ENCODE data around the gene GTF2H2C_2.
"Not testable (repeated sequence)": the region's sequence is repeated elsewhere in the genome, so short reads cannot be mapped to it uniquely, and the experiment has no call there.

GTF2H2C_2 gene

DNA sequence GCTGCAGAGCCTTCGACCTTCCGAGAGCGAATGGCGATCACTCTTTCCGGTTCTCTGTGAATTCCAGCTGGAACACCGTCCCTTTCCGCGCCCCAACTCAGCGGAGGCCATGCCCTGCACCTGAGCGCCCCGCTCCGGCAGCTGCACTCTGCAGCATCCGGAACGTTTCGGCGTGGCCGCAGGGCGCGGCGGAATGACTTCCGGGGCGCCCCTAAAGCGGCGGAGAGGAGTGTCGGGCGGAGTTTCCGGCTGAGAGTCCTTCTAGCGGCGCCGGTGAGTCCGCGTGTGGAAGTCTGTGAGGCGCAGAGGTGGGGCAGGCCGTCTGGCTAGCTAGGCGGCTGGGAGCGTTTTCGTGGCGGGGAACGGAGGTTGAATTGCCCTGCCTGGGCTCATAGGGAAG is at the start of gene GTF2H2C_2:
GTF2H2C_2 (plus strand) TSS at position 252 of the 400 bp plus-strand sequence.
- not testable (repeated sequence) for DNase-seq

DNA sequence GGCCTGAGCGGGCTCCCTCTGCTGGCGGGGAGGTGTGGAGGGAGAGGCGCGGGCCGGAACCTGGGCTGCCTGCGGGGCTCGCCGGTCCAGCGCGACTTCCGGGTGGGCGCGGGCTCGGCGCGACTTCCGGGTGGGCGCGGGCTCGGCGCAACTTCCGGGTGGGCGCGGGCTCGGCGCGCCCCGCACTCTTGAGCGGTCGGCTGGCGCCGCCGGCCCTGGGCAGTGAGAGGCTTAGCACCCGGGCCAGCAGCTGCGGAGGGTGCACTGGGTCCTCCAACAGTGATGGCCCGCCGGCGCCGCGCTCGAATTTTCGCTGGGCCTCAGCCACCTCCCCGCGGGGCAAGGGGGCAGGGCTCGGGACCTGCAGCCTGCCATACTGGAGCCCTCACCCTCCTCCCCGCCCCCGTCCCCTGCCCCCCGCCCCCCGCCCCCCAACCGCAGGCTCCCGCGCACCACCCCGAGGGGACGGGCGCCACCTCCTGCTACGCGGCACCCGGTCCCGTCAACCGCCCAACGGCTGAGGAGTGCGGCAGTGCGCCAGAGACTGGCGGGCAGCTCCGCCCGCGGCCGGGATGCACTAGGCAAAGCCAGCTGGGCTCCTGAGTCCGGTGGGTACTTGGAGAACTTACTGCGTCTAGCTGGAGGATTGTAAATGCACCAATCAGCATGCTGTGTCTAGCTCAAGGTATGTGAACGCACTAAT is 14.0 kb upstream of the GTF2H2C_2 start:
- DNase-seq: not testable (repeated sequence)

DNA sequence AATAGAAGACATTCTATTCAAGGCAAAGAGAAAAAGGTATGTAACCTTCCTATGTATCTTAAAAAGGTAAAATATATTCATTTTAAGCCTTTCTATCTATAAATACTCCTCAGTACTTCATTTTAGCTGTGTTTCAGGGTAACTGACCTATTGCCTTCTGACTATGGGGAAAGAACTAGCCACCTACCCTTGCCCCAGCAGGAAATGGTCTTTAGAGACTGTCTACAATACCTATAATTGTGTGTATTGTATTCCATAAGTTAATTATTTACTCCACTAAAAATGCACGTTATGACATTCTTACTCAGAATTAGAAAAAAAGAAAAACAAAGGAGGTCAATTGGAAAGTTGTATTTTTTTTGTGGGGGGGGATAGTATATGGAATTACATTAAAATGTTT is 6.2 kb downstream of the GTF2H2C_2 start:
- DNase-seq: not testable (repeated sequence)

DNA sequence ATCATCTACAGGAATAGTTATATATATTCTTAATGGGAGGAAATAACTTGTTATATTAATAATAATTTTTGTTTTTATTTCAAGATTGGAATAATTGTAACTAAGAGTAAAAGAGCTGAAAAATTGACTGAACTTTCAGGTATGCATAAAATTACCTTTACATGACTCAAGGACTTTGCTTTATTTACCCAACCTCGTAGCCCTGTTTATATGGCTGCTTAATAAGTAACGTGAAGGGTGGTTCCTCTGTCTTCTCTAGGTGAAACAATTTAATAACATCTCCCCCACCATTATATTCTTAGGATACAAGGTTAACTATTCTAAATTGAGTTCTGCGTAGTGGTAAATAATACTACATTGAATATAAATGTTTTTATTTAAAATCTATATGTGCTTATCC is 8.0 kb downstream of the GTF2H2C_2 start:
- not testable (repeated sequence) for DNase-seq

DNA sequence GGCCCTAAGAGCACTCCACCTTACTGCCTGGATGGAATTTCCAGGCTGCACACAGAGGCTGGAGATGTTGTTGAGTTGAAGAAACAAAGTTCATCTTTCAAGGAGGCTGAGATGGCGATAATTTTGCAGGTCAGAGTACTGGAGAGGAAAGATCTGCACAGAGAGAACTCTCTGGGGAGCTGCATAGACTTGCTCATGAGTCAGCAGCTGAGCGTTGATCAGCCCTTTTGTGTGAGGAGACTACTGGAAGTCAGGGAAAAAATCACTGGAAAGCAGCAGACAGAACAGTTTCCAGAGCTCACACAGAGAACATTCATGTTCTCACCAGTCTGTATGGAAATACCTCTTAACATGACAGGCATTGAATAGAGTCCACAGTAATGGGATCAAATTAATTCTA is 23.4 kb downstream of the GTF2H2C_2 start:
- DNase-seq: not testable (repeated sequence)

DNA sequence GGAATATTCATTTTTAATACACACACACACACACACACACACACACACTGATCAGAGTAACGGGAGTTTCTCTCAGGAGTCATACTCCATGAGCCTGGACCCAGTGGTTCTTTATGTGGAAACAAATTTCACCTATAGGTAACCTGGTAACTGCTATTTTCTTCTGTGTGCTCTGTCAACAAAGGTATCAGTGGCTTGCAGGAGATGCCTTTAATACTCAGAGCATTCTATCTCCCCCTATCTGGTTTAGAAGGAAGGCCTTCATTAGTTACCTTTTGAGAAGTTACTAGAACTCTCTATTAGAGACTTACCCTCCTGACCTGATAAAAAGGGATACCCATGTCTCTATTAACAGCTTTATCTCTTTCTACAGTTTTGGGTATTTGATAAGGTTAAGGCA is 34.4 kb downstream of the GTF2H2C_2 start:
- DNase-seq: not testable (repeated sequence)

DNA sequence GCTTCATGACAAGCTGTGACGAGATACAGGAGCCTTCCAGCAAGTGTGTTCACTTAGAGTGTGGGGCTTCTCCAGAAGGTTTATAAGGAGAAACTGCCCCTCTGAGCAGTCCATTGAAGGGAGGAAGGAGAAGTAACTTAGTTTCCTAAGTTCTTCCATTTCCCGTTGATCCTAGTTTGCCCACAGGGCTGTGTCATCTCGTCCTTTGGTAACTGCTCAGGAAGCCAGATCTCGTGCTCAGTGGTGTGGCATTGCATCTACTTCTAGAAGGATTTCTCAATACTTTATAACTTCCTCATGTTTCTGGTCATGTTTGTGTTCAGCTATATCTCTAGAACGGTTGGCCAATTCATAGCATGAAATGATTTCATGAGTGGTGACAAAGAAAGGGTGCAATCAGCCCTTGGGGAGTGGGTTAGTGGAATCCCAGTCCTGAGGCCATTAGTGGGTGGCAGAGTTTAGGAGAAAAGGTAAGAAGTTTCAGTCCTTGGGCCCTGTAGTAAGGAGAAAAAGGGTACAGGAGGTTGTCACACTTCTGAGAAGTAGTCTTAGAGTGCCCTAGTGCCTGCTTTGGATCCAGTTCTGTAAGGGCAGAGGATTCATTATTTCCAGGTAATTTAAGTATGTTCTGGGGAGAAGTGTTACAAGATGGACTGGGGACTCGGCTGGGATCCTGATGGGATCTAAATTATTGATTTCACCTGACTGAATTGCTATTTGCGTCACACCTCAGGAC is 36.2 kb downstream of the GTF2H2C_2 start:
- DNase-seq: not testable (repeated sequence)

DNA sequence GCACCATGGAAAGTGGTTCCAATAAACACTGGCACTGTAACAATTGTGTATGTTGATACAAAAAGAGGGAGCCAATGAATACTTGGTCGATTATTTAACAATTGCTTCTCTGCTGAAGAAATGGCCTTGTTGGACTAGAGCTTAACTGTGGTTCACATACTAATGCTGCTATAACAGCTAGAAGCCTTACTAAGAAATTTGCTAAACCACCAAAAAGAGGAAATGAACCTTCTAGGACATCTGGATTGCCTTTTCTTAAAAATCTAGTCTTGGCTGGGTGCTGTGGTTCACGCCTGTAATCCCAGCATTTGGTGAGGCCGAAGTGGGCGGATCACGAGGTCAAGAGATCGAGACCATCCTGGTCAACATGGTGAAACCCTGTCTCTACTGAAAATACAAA is 41.9 kb downstream of the GTF2H2C_2 start:
- DNase-seq: not testable (repeated sequence)

DNA sequence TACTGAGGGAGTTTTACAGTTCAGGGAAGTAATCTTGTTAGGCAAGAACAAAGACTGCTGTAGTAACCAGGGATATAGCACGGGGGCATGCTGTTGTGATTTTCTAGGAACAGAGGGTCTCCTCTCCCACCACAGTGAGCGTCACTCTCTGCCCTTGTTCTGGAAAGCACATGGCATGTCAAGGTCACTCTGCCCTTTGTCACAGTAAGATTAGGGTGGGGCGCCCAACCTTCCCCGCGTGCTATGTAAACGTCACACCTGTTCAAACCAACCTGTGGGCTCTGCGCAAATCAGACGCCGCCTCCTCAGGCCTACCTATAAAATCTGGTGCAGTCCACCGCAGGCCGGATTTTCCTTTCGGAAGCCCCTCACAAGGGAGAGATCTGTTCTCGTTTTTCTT is 44.0 kb downstream of the GTF2H2C_2 start:
- DNase-seq: not testable (repeated sequence)

DNA sequence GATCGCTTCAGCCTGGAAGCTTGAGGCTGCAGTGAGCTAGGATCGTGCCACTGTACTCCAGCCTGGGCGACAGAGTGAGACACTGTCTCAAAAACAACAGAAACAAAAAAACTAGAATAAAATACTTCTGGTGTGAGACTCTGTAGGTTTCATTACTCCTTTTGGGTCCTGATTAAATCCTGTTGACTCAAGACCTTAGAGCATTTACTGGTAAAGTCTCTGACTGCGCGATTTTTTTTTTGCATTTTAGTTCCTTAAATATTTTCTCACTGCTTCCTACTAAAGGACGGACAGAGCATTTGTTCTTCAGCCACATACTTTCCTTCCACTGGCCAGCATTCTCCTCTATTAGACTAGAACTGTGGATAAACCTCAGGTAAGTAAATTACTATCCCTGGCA is 46.8 kb downstream of the GTF2H2C_2 start:
- not testable (repeated sequence) for DNase-seq

DNA sequence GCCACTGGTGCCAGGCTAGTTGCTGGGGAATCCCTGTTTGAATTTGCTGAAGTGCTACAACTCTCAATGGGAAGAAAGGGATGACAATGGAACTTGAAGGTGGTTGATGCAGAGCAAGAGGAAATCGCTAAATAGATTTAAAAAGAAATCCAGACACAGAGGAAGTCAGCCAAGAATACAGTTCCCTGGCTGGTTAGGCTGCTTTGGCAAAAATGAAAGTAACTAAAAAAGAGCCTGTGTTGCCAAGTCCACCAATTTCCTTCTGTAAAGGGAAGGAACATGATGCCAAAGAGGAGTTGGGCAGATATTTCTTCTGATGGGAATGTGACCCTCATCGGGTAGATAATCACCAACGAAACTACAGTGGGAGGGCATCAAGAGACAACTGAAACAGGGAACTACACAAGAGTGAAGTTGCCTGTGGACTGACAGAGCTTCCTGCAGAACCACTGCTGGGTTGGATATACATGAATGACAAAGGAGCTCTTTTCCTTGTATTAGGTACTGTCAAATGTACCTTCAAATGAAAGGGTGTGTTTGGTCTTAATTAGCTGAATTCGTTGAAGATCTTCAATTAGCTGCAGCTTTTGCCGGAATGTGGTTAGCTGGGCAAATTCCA is 49.0 kb downstream of the GTF2H2C_2 start:
- DNase-seq: not testable (repeated sequence)

DNA sequence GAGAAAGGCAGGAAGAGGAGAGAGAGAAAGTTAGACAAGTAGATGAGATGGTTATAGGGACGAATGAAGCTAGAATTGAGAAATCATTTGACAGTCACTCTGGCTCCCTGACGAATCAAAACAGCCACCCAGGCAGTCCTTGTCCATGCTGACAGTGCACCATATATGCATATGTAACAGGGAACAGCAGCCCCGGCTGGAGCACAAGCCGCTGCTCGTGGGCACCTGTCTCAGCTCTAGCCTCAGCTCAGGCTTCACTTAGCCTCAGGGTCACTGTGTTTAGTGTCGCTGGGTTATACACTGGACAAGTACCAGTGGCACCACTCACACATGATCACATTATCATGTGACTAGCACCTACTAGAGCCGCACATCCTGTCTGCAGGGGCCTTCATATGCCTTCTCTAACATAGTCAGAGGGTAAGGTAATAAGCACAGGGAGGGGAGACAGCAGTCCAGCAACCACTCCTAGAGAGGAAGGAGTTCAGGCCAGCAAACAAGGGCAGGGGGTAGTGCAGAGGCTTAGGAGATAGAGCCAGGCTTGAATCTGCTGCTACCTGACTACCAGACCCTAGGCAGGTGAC is 54.9 kb downstream of the GTF2H2C_2 start:
- not testable (repeated sequence) for DNase-seq

Measured in erythroblast (primary cell).